HG03108 (cell line): ENCODE measurements around the gene ZNF467.
A peak's percentile ranks its signal among the peaks of the same experiment; 100 is the strongest.

Source experiments
- ATAC-seq: cut with Tn5 transposase; IDR thresholded peaks from one replicate; pipeline ENCODE4 v1.9.1; 2021; ENCODE audit warnings: moderate library complexity; ENCODE audit not compliant: unreplicated experiment

Gene ZNF467

DNA sequence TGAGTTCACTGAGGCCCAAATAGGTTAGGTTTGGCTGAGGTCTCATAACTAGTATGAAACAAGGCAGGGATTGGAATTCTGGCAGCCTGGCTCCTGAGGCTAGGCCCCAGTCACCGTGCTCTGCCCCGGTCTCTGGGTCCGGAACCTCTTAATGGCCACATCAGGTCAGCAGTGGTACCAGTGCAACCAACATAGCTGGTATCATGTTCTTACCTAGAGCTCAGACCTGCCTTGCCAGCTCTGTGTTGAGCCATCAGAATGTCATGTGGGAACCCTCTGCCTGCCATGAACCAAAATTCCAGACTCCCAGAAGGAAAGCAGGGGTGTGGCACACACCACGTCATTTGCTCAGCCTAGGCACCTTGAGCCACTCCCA is 56.5 kb downstream of the ZNF467 start:
- ATAC-seq, result no peak

DNA sequence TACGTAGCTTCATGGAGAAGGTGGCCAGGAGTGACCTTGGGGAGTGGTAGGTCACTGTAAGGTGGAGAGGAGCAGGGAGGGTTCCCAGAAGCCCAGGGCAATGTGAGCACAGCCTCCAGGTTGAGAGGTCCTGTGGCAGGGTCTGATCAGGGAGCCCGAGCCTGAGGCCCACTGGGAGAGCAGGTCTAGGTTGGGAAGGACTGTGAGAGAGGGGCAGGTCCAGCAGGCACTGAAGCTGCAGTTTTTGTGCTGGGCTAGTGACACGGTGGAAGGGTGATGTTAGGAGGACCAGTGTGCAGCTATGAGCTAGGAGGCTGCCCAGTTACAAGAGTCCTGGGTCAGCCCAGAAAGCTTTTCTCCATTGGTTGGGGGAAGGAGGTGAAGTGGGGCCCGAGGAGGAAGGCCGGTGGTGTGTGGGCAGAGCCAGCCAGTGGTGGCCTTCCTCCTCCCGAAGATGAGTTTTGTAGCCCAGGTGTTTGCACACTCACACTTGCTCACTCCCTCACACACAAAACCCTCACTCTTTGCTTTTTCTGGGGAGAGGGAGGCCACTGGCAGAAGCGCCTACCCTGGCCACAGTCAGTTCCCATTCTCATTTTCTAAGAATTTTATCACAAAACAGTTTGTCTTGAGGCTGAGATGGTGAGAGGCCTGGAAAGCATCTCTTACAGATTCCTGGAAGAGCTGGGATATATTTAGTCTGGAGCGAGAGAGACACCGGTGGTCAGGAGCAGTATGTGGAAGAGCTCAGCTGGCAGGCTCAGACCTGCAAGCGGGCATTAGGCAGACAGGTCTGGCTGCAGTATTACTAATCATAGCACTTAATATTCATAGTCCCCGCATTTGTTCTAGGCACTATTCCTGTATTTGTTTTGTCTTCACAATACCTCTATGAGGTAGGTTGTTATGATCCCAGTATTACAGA is 57.1 kb downstream of the ZNF467 start:
- ATAC-seq, result no peak

DNA sequence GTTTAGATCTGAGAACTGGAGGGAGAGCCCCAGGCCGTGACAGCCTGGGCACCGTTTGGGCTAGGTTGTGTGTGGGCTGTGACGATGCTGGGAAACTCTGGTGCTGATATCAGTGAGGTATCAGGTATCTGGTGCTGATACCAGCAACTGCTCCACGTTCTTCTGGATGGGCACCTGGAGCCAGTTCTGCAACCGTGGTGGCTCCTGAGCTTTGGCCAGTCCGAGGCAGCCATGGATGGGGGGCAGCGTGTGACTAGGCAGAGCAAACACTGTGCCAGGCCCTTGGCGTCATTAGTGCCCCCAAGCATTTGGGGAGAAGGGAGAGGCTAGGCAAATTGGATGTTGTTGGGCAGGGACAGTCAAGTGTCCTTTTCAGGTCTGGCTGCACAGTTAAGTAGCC is 57.9 kb downstream of the ZNF467 start:
- no peak for ATAC-seq

DNA sequence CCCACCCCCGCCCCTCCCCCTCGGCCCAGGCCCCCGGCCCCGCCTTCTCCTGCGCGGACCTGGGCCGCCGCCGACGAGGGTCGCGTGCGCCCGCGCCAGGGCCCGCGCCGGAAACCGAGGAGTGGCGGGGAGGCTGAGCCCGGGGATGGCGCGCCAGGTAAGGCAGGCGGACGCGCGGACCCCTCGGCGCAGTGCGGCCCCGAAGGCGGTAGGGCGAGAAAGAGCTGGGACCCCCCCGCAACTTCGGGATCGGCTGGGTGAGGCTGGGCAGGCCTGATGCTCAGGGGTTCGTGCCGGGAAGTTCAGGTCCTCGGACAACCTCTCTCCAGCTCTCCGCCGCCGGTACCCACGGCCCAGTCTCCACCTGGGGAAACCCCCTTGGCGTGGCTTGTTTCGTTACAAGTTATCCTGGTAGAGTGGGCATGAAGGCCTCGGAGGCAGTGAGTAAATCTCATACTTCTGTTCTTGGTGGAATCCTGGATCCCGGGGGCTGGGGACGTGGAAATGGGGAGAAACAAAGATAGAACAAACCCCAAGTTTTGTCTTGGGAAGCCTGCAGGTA is 58.4 kb downstream of the ZNF467 start:
- ATAC-seq, result peak; percentile 5
